H1 (cell line): ENCODE measurements around the gene ITGB2. TPM values are rescaled to one million over a fixed set of nuclear protein-coding genes. Genes with fewer than 3 reads are reported as not detected.

Experiments used
- TAF7 ChIP-seq: optimal IDR thresholded peaks from 2 replicates; pipeline ENCODE3; 2011; ENCODE audit warnings: low read depth, mild to moderate bottlenecking, inconsistent platforms, low read length, moderate library complexity, borderline replicate concordance
- polyA plus RNA-seq, 7 experiments: library from polyadenylated mRNA; depleted of rRNA in 3 of 7; stranded (reverse) in 5 of 7; unstranded in 2 of 7; fragments of >200 nt in 5 of 7; fragments of 200-250 nt in 2 of 7; gene quantifications; 1 replicate in 5 of 7; 2 replicates in 1 of 7; 4 replicates in 1 of 7; pipeline versions ENCODE4 v1.2.1 to v1.2.3, GENCODE V29; 2011 to 2013; ENCODE audit warnings: missing spikeins in 2 of 7, mixed read lengths in 2 of 7
- total RNA-seq: library from RNA; stranded (reverse); fragmentation: NEBNext Ultra II Directional; extraction: Animal tissue kit (Norgen Biotek cat#: 25700); gene quantifications from 2 replicates; pipeline ENCODE4 v1.2.1, GENCODE V29; 2021

Gene ITGB2
- total and polyA plus RNA-seq, 2 of the 8 experiments (the other 6 are each of a cell fraction or from before 2014, with no cell fraction given): 0.24 to 0.63 TPM

GRCh38 chr21:44896561-44897286 lies 24.0 kb downstream of the ITGB2 start (continued):
- no peak for TF ChIP-seq TAF7
